Measurements from ENCODE around the gene MSMP.

DNA sequence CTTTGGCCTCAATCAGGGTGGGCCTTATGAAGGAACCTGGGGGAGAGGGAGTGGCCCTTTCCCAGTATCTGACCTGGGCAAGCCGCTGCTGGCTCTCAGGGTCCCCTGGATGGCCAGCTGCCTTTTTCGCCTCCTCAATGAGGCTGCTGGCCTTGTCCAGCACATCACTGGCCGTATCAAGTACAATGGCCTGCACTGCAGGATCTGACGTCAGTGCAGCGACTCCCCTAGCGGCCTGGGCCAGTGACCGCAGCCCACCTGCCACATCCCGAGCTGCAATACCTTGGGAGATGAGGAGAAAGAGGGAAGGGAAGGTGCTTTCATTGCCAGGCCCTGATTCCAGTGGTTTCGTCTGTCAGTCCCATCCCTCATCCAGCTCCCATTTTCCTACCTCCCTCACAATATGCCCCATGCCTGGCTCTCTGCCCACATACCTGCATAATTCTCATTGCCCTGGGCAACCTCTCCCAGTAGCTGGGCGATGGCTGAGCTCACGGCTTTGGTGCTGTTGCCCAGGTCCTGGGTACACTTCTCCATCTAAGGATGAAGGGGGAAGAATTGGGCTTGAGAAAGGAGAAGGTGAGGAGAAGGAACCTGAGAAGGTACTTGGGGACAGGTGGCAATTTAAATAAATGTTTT, 41.2 kb downstream of the MSMP start:
- TF ChIP-seq EZH2 (IDR thresholded peaks at IDR 0.05), result no peak
- TF ChIP-seq, protein P1, sequence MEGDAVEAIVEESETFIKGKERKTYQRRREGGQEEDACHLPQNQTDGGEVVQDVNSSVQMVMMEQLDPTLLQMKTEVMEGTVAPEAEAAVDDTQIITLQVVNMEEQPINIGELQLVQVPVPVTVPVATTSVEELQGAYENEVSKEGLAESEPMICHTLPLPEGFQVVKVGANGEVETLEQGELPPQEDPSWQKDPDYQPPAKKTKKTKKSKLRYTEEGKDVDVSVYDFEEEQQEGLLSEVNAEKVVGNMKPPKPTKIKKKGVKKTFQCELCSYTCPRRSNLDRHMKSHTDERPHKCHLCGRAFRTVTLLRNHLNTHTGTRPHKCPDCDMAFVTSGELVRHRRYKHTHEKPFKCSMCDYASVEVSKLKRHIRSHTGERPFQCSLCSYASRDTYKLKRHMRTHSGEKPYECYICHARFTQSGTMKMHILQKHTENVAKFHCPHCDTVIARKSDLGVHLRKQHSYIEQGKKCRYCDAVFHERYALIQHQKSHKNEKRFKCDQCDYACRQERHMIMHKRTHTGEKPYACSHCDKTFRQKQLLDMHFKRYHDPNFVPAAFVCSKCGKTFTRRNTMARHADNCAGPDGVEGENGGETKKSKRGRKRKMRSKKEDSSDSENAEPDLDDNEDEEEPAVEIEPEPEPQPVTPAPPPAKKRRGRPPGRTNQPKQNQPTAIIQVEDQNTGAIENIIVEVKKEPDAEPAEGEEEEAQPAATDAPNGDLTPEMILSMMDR (IDR thresholded peaks at IDR 0.05), result peak; percentile 20

Measured in neural progenitor cell (in vitro differentiated cells).